Bronchial epithelial cell (primary cell): ENCODE measurements around the gene IFI44. TPM values are rescaled to one million over a fixed set of nuclear protein-coding genes. Genes with fewer than 3 reads are reported as not detected.

ENCODE experiments used
- DNase-seq: peaks from one replicate; pipeline ENCODE4 v3.0.0-alpha.2; 2010; ENCODE audit warnings: low read depth
- FAIRE-seq: peaks from 2 replicates; lab custom pipeline; 2011; peaks lifted over from hg19 to GRCh38; lab: Jason Lieb, UNC
- H3K27me3 ChIP-seq: 2 replicates; pipeline ENCODE4 v1.5.1; 2011; ENCODE audit warnings: low read length; ENCODE audit not compliant: control insufficient read depth, insufficient read depth
- H3K36me3 ChIP-seq: 2 replicates; pipeline ENCODE4 v1.5.1; 2011; ENCODE audit warnings: low read length; ENCODE audit not compliant: control insufficient read depth, insufficient read depth
- H3K4me3 ChIP-seq: 2 replicates; pipeline ENCODE4 v1.5.1; 2011; ENCODE audit warnings: mild to moderate bottlenecking, low read depth, low read length, control low read depth
- total RNA-seq: library from RNA; depleted of rRNA; stranded (reverse); fragments of >200 nt; gene quantifications from 2 replicates; pipeline ENCODE4 v1.2.1, GENCODE V29; 2014
- TF ChIP-seq, protein P1 (sequence below): IDR thresholded peaks from 2 replicates; pipeline ENCODE4 v1.5.1; 2011; ENCODE audit warnings: mild to moderate bottlenecking, moderate library complexity, low read length, control low read depth, inconsistent platforms; ENCODE audit not compliant: insufficient read depth, severe bottlenecking

The IFI44 gene
- total RNA-seq, 1 donor from 2014 or later: 0.26 TPM

DNA sequence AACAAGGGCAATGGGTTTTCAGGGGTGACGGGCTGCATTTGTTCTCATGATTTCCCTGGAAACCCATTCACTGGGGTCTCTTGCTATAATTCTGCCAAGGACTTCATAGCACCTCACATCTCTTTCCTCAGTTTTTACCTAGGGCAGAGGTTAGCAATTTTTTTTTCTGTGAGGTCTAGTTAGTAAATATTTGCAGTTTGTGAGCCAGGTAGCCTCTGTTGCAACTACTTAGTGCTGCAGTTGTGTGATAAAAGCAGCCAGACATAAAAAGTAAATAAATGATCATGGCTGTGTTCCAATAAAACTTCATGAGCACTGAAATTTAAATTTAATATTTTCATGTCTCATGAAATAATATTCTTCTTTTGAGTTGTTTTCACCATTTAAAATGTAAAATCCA, 37.7 kb downstream of the IFI44 start:
- FAIRE-seq (no peak), DNase-seq (no peak)
- H3K4me3 ChIP-seq: no peak overlapping the region
- H3K36me3 ChIP-seq: no peaks in the 10 kb centered on the region
- no peaks in the 10 kb centered on the region for H3K27me3 ChIP-seq
- TF ChIP-seq, protein P1, sequence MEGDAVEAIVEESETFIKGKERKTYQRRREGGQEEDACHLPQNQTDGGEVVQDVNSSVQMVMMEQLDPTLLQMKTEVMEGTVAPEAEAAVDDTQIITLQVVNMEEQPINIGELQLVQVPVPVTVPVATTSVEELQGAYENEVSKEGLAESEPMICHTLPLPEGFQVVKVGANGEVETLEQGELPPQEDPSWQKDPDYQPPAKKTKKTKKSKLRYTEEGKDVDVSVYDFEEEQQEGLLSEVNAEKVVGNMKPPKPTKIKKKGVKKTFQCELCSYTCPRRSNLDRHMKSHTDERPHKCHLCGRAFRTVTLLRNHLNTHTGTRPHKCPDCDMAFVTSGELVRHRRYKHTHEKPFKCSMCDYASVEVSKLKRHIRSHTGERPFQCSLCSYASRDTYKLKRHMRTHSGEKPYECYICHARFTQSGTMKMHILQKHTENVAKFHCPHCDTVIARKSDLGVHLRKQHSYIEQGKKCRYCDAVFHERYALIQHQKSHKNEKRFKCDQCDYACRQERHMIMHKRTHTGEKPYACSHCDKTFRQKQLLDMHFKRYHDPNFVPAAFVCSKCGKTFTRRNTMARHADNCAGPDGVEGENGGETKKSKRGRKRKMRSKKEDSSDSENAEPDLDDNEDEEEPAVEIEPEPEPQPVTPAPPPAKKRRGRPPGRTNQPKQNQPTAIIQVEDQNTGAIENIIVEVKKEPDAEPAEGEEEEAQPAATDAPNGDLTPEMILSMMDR: no peak

GRCh38 chr1:78687914-78688313, 38.3 kb downstream of the IFI44 start:
- H3K4me3 ChIP-seq: no peak overlapping the region
- DNase-seq (peak; percentile 47), FAIRE-seq (no peak)
- H3K36me3 ChIP-seq: no peaks in the 10 kb centered on the region
- TF ChIP-seq, protein P1: no peak
- no peaks in the 10 kb centered on the region for H3K27me3 ChIP-seq

DNA sequence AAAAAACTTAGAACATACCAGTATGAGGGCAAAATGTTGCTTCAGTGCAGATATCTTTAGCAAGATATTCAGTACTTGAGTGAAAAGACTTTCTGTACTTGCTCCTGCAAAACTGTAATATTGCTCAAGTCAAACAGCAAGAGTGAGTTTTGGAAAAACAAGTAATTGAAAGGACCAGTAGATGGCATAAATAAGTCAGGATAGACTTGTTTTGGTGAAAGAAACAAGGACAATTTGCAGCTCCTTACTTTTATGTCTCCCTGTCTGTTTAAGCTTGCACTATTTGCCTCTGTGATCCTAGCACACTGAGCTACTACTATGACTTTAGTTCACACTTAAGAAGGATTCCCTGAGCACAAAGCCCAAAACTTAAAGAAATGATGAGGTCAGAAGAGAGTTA, 39.1 kb downstream of the IFI44 start:
- Histone ChIP-seq H3K4me3 (no peak overlapping the region), H3K27me3 (no peaks in the 10 kb centered on the region), H3K36me3 (no peaks in the 10 kb centered on the region)
- no peak for FAIRE-seq
- peak; percentile 52 for DNase-seq
- TF ChIP-seq, protein P1: peak; percentile 15

GRCh38 chr1:78690516-78690915, 40.9 kb downstream of the IFI44 start:
- H3K36me3 ChIP-seq: no peaks in the 10 kb centered on the region
- no peaks in the 10 kb centered on the region for H3K27me3 ChIP-seq
- DNase-seq: no peak
- FAIRE-seq: no peak
- TF ChIP-seq, protein P1: no peak
- H3K4me3 ChIP-seq: no peak overlapping the region

- peak; percentile 95 for DNase-seq
- no peak for FAIRE-seq
- Histone ChIP-seq H3K4me3 (no peak overlapping the region), H3K36me3 (no peaks in the 10 kb centered on the region), H3K27me3 (no peaks in the 10 kb centered on the region)
- TF ChIP-seq, protein P1: no peak
These were observed 42.5 kb downstream of the IFI44 start for GRCh38 chr1:78691995-78692747.
